ENCODE data around the gene CHORDC1. TPM values are rescaled to one million over a fixed set of nuclear protein-coding genes. Genes with fewer than 3 reads are reported as not detected.

CHORDC1 gene
- total and polyA plus RNA-seq, 2 of the 8 experiments (the other 6 are each of a cell fraction or from before 2014, with no cell fraction given) = 28.9 to 97.1 TPM

GRCh38 chr11:90189011-90189410, 33.8 kb downstream of the CHORDC1 start:
- FAIRE-seq (no peak), DNase-seq (ENCODE audit: low read depth in 1 of 2, low spot score in 2 of 2) (no peak)
- peak overlapping the region; percentile 4; the same call in 1 of the 2 replicates for H3K27ac ChIP-seq (ENCODE audit: low read depth, low read length)
- no peak overlapping the region for H3K23ac ChIP-seq (ENCODE audit: insufficient read length)
- H2AFZ ChIP-seq (ENCODE audit: low read length) = no peak overlapping the region
- no peaks in the 10 kb centered on the region for H3K23me2 ChIP-seq (ENCODE audit: low read depth, low read length)
- peaks cover 0 to 1% (median 0%) of the 10 kb centered on the region in 4 experiments; a peak in 1 of 7 replicates for H3K27me3 ChIP-seq (replicated peaks in 1 of 4; ENCODE audit: control insufficient read depth in 3 of 4, extremely low read depth in 1 of 4, insufficient read depth in 3 of 4, low read length in 3 of 4)
- no peak overlapping the region for H4K8ac ChIP-seq (ENCODE audit: extremely low read depth, insufficient read depth, low read length)
- no peaks in the 10 kb centered on the region for H3K4me1 ChIP-seq (replicated peaks in 1 of 4; ENCODE audit: control insufficient read depth in 3 of 4, insufficient read depth in 4 of 4, low read length in 3 of 4)
- H3K4ac ChIP-seq (replicated peaks; ENCODE audit: insufficient read length, low read depth, low read length) = no peak overlapping the region
- no peak overlapping the region for H2BK12ac ChIP-seq (ENCODE audit: low read depth, low read length)
- no peak overlapping the region for H3K4me2 ChIP-seq (ENCODE audit: insufficient read depth in 1 of 2, low read depth in 2 of 2, low read length in 2 of 2)
- no peaks in the 10 kb centered on the region for H3K79me2 ChIP-seq (ENCODE audit: control insufficient read depth in 1 of 2, insufficient read depth in 2 of 2, low read length in 2 of 2)
- H2BK5ac ChIP-seq (ENCODE audit: low read depth, low read length) = no peak overlapping the region
- H4K91ac ChIP-seq (replicated peaks; ENCODE audit: insufficient read length, low read length) = no peak overlapping the region
- H2BK15ac ChIP-seq (ENCODE audit: low read length) = no peak overlapping the region
- peaks cover 0 to 2% (median 0%) of the 10 kb centered on the region in 4 experiments; a peak in 1 of 8 replicates for H3K36me3 ChIP-seq (ENCODE audit: control insufficient read depth in 2 of 4, insufficient read depth in 4 of 4, low read length in 3 of 4)
- H4K5ac ChIP-seq (ENCODE audit: insufficient read length, low read depth, low read length) = no peak overlapping the region
- no peak overlapping the region for H3K56ac ChIP-seq (replicated peaks; ENCODE audit: insufficient read length, low read depth, low read length)
- POLR2A ChIA-PET (ENCODE audit: partially characterized antibody) = no interaction called here
- H3K9ac ChIP-seq (replicated peaks in 1 of 4; ENCODE audit: extremely low read depth in 1 of 4, low read depth in 3 of 4, low read length in 3 of 4) = no peak overlapping the region
- H3K4me3 ChIP-seq (ENCODE audit: extremely low read depth in 1 of 4, insufficient read depth in 2 of 4, low read depth in 3 of 4, low read length in 4 of 4) = no peak overlapping the region
- 91% methylated on average over 2 of the region's 2 CpGs; no CpG with 5 or more reads in 1 of the 2 experiments for WGBS, 2 experiments (ENCODE audit: extremely low coverage in 1 of 2, insufficient coverage in 1 of 2, insufficient read length in 1 of 2, insufficient replicate concordance in 2 of 2, low coverage in 1 of 2, low lambda C conversion rate in 2 of 2, missing lambda C conversion rate in 1 of 2)
- H3K18ac ChIP-seq (ENCODE audit: extremely low read depth, low read length) = no peak overlapping the region
- no peak overlapping the region for H2BK120ac ChIP-seq (replicated peaks; ENCODE audit: low read depth, low read length)
- CTCF ChIA-PET (ENCODE audit: partially characterized antibody) = interaction anchor here (3.5 kb wide), 1 partner anchor 16 kb away, joined by 13 read pairs; no protein-coding TSS in a partner anchor
- H3K79me1 ChIP-seq (ENCODE audit: low read depth, low read length) = no peaks in the 10 kb centered on the region
- H3K14ac ChIP-seq (ENCODE audit: insufficient read length) = no peak overlapping the region
- H2BK20ac ChIP-seq (ENCODE audit: low read length) = no peak overlapping the region
- H3K9me3 ChIP-seq (ENCODE audit: insufficient read depth in 2 of 2, low read depth in 1 of 2, low read length in 1 of 2) = no peaks in the 10 kb centered on the region
- no peaks in the 10 kb centered on the region for H4K20me1 ChIP-seq (replicated peaks in 1 of 2; ENCODE audit: control insufficient read depth in 1 of 2, insufficient read depth in 2 of 2, low read length in 2 of 2)
- no peak overlapping the region for H2AK5ac ChIP-seq (ENCODE audit: low read depth, low read length)
- TF ChIP-seq CTBP2 (IDR thresholded peaks at IDR 0.05; ENCODE audit: borderline replicate concordance, insufficient read depth, insufficient read length, low read length) (no peak), GTF2F1 (IDR thresholded peaks at IDR 0.05; ENCODE audit: borderline replicate concordance, low read depth, low read length) (no peak), KDM1A (IDR thresholded peaks at IDR 0.05; ENCODE audit: borderline replicate concordance, low read length) (no peak), PHF8 (conservative IDR thresholded peaks at IDR 0.05; ENCODE audit: low read depth, low read length) (no peak), TEAD4 (IDR thresholded peaks at IDR 0.05; ENCODE audit: low read depth, low read length) (no peak), CHD2 (IDR thresholded peaks at IDR 0.05; ENCODE audit: low read length) (no peak), BCL11A (IDR thresholded peaks at IDR 0.05; ENCODE audit: low read depth in 2 of 2, low read length in 2 of 2) (no peak), MAX (IDR thresholded peaks at IDR 0.05) (no peak), BACH1 (IDR thresholded peaks at IDR 0.05; ENCODE audit: low read length) (no peak), SRF (IDR thresholded peaks at IDR 0.05; ENCODE audit: low read depth, low read length) (no peak), EGR1 (IDR thresholded peaks at IDR 0.05; ENCODE audit: borderline replicate concordance, low read depth, low read length) (no peak), RFX5 (IDR thresholded peaks at IDR 0.05; ENCODE audit: borderline replicate concordance, low read depth, low read length) (no peak), GABPA (IDR thresholded peaks at IDR 0.05; ENCODE audit: borderline replicate concordance, insufficient read depth, low read length) (no peak), CEBPB (IDR thresholded peaks at IDR 0.05; ENCODE audit: low read depth, low read length) (no peak), CBX5 (IDR thresholded peaks at IDR 0.05; ENCODE audit: low read depth, low read length) (no peak)
